Left lobe of liver (tissue), 2 donors: ENCODE data around the gene KRTAP4-6. TPM values are rescaled to one million over a fixed set of nuclear protein-coding genes. Genes with fewer than 3 reads are reported as not detected.
"Not testable (repeated sequence)": the region's sequence is repeated elsewhere in the genome, so short reads cannot be mapped to it uniquely, and the experiment has no call there.

Source experiments
- ATAC-seq: fragments of 200-7000 bp; cut with Tn5 transposase; one replicate; pipeline ENCODE4 v1.9.1; 2020; ENCODE audit warnings: mild to moderate bottlenecking, moderate library complexity
- DNase-seq: peaks from one replicate; pipeline ENCODE4 v3.0.0-alpha.2; 2020; ENCODE audit warnings: low spot score
- total RNA-seq: library from RNA; stranded (reverse); gene quantifications from one replicate; pipeline ENCODE4 v1.2.1, GENCODE V29; 2021
- donor health status: DM: no; HTN: no; CAD: no; lungs with moderate emphysema.
- donor health status: DM: no; HTN: yes; CAD: no.

The KRTAP4-6 gene
- total RNA-seq, 1 donor from 2014 or later = not detected

DNA sequence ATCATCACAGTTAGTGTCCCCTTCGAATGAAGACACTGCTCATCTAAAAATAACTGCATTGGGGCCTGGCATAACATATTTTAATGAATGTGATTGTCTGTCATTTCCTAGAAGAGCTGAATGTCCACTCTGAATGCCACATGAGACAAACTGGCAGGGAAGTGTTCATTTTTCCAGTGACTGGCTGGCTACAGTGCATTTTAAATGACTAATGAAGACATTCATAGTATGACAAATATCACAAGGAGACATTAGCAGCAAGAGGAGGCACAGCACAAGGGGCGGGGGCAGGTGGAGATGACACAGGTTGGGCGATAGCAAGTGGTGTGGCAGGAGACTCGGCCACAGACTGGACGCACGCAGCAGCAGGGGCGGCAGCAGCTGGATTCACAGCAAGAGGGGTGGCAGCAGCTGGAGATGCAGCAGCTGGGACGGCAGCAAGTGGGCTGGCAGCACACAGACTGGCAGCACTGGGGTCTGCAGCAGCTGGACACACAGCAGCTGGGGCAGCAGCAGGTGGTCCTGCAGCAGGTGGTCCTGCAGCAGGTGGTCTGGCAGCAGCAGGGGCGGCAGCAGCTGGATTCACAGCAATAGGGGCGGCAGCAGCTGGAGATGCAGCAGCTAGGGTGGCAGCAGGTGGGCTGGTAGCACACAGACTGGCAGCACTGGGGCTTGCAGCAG lies 8.8 kb upstream of the KRTAP4-6 start:
- not testable (repeated sequence) for ATAC-seq, DNase-seq

DNA sequence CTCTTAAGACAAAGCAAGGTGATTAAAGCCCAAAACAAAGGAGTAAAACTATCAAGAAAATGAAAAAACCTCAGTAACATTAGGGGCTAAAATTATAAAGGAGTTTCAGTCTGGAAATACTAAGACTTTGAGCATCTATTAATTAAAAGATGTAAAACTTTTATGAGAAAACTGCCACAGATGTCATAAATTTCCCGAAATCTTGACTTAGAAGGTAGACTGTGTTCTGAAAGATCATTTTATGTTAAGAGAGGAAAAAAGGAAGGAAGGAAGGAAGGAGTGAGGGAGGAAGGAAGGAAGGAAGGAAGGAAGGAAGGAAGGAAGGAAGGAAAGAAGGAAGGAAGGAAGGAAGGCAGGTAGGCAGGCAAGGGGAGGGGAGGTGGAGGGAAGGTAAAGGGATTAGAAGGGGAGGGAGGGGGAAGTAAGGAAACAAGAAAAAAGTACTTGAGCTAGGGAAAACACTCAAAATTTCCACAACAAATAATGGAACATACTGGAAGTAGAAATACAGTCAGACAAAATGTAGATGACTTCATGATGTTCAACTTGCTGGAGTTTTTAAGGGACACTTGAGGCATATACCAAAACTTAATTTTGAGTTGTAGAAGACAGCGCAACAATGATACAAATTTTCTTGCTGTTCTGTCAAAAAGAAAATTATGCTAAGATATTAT lies 7.3 kb upstream of the KRTAP4-6 start:
- ATAC-seq (no peak), DNase-seq (no peak)

DNA sequence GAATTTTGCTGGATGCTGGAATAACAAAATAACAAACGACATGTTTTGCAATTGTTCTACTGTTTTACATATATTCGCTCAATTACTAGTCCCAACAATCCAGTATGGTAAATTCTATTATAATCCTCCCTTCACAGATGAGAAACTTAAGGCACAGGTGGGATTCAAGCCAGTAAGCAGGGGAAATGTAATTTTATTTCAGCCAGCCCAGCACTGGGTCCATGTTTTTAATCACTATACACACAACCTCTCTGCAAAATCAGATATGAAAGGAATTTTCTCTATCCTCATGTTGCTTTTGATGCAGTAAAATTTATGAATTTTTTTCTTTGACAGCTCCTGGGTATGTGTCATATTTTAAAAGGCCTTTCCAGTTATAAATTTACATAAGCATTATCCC lies 4.9 kb upstream of the KRTAP4-6 start:
- no peak for ATAC-seq

DNA sequence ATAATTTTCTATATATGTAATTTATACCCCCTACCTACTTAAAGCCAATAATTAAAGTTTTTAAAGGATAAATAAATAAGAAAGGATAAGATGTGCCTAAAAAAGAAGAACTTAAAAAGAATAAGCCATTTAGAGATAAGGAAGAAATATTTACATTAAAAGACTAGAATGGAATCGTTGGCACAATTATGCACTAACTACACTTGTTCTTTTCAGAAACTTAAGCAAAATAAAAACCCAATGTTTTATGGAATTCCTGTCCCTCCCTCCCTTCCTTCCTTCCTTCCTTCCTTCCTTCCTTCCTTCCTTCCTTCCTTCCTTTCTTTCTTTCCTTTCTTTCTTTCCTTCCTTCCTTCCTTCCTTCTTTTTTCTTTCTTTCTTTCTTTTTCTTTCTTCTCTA lies 4.5 kb upstream of the KRTAP4-6 start:
- DNase-seq = no peak
- ATAC-seq = no peak

More for the DNA sequence above, 4.9 kb upstream of the KRTAP4-6 start:
- DNase-seq = no peak

DNA sequence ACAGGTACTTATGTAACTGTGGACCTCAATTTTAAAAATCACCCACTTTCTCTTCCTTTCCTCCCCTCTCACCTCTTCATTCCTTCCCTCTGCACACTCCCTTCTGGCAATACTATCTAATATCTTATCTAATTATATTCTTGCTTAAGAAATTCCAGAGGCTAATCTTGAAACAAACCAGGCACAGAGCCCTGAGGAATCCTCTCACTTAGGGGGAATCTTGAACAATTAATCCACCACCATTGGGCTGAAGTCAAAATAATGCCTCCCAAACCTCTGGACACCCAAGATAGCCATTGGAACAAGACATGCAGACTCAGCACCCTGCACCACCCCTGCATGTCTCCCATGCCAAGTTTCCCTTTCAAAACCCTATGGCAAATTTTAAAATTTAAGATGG lies 1.0 kb upstream of the KRTAP4-6 start:
- no peak for ATAC-seq
- no peak for DNase-seq

DNA sequence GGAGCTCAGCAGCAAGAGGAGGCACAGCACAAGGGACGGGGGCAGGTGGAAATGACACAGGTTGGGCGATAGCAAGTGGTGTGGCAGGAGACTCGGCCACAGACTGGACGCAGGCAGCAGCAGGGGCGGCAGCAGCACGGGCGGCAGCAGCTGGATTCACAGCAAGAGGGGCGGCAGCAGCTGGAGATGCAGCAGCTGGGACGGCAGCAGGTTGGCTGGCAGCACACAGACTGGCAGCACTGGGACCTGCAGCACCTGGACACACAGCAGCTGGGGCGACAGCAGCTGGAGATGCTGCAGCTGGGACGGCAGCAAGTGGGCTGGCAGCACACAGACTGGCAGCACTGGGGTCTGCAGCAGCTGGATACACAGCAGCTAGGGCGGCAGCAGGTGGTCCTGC lies 479 bp downstream of the KRTAP4-6 start:
- not testable (repeated sequence) for DNase-seq, ATAC-seq

DNA sequence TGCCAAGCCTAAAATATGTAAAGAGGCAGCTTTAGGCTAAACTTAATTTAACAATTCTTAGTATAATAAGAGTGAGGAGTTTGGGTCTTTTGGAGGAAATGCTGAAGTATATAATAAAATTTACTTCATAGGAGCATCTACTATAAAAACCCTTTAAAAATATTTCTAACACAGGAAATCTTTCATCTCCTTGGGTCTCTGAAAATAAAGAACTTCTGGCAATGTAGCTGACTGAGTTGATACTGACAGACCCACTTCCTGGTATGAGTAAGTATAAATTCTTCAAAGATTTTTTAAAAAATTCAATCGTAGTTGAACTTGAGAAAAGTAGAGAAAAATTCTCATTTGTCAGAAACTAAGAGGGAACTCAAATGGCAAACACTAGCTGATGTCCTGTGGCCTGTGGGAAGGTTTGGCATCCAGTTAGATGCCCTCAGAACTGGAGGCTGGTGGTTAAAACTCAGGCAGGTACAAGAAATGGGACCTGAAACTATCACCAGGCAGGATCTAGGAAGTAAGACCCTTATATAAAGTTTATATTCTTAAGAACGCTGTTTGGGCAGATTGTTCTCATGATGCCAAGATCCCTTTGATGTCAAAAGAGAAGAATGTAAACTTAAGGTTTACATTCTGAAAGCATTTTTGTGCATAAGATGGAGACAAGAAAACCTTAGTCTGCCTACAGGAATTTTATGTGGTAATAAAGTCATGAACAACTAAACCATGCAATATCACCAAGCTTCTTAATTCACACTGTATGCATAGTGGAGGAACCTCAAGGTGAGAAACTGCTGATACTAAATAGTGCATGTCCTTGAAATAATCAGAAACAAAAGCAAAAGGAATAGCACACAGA lies 6.2 kb downstream of the KRTAP4-6 start:
- DNase-seq = no peak
- no peak for ATAC-seq

DNA sequence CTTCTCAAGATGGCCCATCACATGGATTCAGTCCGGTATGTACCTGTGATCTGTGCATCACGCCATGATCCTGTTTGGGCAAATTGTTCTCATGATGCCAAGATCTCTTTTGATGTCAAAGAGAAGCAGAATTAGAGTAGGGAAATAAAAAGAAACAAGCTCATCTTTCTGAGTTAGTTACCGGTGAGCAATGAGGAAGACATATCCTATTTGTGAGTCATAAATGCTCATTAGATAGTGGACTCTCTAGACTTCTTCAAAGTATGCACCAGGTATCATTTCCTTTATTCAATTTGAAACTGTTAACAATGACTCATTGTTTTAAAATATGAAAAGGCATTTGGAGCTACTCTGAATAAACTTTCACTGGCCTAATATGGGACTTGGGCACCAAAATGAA lies 8.4 kb downstream of the KRTAP4-6 start:
- ATAC-seq (no peak), DNase-seq (no peak)

DNA sequence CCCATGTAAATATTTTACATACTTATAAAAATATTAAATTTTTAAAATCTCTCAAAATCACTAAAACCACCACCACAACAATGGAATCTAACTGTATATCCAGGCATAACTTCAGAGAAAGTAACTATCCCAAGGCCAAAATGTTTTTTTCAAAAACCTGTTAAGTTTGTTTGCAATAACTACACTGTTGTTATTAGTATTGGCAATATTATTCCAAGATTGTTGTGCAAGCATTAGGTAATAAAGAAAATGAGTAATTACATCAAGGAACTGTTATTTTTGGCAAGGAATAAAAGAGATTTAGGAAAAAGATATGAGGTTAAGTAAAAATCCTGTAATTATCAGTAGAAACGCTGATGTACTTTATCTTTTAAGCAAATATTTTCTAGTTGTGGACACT lies 13.0 kb downstream of the KRTAP4-6 start:
- DNase-seq (no peak), ATAC-seq (no peak)

DNA sequence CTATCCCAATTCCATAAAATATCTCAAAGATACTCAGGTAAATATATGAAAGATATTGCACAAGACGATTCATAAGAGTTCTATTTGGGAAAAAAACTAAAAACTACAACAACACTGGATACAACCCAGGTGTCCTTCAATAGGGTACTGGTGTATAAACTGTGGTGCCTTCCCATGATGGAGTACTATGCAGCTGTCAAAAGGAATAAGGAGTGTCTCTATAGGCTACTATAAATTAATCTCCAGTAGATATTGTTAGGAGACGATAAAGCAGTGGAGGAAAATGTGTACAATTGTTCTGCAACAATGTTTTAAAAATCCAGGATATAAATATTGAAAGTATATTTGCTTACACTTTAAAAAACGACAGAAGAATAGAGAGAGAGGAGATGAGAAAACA lies 13.9 kb downstream of the KRTAP4-6 start:
- DNase-seq = no peak
- ATAC-seq = no peak

DNA sequence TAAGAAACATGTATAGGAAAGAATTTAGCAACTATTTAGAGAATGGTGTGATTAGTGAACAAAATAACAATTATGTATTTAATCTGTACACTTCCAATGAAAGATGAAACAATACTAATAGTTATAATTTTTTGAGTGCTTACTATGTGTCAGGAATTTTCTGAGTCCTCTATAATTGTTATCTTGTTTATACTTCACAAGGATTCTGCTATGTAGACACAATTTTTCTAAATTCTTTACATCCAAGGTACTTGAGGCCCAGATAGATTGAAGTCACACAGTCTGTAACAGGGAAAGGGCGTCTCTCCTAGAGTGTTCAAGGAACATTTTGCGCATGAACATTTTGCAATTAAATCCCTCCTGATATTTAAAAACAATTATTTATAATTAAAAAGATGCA lies 15.3 kb downstream of the KRTAP4-6 start:
- no peak for ATAC-seq
- DNase-seq = no peak

DNA sequence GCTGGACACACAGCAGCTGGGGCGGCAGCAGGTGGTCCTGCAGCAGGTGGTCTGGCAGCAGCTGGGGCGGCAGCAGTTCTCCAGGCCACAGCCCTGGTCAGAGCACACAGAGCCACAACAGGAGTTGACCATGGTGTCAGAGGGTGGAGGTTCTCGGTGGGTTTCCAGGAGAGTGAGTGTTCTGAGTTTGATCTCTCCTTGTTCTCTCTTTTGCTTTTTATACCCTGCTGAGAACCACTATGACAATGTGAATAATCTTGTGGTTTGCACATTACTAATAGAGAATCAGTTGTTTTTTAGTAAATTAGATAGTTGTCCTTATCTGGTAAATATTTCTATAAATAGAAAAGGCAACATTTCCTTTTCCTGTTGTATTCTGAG lies 16.4 kb downstream of the KRTAP4-6 start, which contains the start of gene KRTAP4-12:
TSS of gene KRTAP4-12 (minus strand) at position 192 of the 381 bp plus-strand sequence. CDS start at position 132, 60 bp downstream.
- not testable (repeated sequence) for ATAC-seq, DNase-seq

DNA sequence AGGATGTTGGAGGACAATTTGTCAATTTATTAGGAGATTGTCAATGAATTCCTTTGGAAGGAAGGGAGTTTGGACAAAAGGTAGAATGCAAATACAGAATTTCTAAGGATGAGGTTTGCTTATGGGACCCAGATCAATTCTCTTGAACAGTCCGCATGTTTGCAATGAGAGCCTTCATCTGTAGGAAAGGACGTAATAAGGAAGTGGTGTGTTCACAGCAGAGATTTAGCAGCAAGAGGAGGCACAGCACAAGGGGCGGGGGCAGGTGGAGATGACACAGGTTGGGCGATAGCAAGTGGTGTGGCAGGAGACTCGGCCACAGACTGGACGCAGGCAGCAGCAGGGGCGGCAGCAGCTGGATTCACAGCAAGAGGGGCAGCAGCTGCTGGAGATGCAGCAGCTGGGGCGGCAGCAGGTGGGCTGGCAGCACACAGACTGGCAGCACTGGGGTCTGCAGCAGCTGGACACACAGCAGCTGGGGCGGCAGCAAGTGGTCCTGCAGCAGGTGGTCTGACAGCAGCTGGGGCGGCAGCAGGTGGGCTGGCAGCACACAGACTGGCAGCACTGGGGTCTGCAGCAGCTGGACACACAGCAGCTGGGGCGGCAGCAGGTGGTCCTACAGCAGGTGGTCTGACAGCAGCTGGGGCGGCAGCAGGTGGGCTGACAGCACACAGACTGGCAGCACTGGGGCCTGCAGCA lies 16.9 kb downstream of the KRTAP4-6 start:
- DNase-seq, ATAC-seq: not testable (repeated sequence)

DNA sequence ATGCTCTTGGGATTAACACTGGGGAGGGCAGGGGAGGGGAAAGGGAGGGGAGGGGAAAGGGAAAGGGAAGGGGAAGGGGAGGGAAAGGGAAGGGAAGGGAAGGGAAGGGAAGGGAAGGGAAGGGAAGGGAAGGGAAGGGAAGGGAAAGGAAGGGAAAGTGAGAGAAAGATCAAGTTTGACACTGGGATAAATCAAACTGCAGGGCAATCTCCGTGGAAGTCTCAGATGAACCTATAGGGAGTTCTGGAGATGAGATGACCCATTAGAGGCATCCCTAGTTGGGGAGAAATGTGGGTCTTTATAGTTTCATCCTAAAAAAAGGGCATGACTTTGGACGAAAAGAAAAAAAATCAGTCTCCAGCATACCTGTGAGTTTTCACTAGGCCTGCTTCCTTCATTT lies 18.6 kb downstream of the KRTAP4-6 start:
- DNase-seq (no peak), ATAC-seq (no peak)

DNA sequence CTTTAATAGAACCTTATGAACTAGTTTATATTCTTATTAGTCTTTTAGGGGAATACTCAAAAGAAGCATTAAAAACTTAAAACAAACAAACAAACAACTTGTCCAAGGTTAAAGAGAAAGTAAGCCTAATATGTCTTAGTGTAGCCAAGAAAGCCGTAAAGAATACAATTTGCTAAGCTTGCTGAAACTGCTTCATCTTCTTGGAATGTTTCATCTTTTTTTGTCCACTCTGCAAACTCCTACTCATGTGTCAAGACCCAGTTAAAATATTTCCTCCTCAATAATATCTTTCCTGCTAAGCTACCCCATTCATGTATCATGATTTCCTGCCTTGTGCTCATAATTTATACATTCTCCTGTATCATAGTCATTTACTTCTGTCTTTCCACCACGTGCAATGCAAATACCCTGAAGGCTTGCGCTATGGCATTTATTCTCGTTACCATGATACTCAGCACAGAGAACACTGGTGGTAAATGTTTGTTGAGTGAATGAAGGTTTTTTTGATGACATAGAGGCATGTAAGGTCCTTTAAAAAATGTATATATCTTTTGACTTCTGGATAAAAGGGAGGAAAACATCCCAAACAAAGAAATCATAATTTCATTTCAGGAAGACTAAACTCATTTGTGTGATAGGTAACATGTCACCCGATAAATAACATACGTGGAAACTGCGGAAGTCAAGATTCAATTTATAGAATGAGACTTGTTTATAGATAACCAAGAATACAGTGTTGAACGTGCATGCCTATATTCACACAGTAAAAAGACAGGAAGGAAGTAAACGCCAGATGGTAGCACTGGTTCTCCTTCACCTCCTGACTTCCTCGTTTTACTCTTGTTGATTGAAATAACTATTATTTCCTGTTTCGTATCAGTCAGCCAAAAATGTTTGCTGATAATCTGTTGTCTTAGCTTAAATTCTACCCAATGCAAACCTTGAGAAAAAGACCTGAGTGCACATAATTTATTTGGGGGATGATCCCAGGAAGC lies 20.4 kb downstream of the KRTAP4-6 start:
- ATAC-seq, DNase-seq: not testable (repeated sequence)

DNA sequence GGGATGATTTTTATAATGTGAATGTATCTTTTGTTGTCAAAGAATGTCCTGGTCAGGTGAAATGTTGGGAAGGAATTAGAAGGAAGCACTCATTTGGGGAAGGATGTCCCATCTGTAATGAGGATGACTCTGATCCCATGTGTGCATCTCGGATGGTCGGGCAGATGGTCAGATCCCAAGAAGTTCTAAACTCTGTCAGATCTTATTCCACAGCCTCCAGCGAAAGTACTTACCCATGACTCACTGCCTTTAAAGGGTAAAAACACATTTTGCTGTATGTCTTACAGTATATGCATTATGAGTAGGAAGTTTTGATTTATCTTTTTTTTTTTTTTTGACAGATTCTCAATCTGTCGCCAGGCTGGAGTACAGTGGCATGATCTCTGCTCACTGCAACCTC lies 21.6 kb downstream of the KRTAP4-6 start:
- no peak for ATAC-seq
- no peak for DNase-seq

DNA sequence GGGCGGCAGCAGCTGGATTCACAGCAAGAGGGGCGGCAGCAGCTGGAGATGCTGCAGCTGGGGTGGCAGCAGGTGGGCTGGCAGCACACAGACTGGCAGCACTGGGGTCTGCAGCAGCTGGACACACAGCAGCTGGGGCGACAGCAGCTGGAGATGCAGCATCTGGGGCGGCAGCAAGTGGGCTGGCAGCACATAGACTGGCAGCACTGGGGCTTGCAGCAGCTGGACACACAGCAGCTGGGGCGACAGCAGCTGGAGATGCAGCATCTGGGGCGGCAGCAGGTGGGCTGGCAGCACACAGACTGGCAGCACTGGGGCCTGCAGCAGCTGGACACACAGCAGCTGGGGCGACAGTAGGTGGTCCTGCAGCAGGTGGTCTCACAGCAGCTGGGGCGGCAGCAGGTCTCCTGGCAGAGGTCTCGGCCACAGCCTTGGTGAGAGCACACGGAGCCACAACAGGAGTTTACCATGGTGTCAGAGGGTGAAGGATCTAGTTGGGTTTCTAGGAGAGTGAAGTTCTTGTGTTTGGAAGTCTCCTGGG lies 22.4 kb downstream of the KRTAP4-6 start, which contains the start of gene KRTAP4-11:
TSS of gene KRTAP4-11 (minus strand) at position 528 of the 541 bp plus-strand sequence. CDS start at position 470, 58 bp downstream.
- not testable (repeated sequence) for DNase-seq, ATAC-seq

DNA sequence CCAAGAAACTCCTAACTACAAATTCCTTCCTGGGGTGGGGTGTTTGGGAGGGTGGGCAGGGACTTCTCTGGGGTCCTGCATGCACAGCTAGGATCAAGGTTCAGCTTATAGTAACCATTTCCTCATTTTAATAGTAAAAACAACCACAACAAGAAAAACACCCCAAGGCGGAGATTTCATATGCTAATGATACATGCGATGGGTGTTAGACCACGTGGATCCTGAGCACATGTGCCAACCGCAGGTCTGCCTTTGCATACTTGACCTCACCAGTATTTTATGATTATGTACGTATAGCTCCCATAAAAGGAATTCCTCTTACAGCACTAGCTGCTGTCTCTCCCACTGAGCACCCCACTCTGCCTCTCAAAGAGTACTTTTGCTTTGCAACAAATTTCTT lies 24.0 kb downstream of the KRTAP4-6 start:
- DNase-seq (no peak), ATAC-seq (no peak)
